MM.1S (cell line): Measurements from ENCODE around the gene CRTC2.

Experiments used
- EZH2 ChIP-seq: fragments of 300-600 bp; sonication (generic); optimal IDR thresholded peaks from 2 replicates; pipeline ENCODE3; 2017; ENCODE audit warnings: low read depth, mild to moderate bottlenecking, antibody characterized with exemption, low read length, mixed read lengths
- TF ChIP-seq, protein P1 (sequence below): fragments of 300-600 bp; sonication (generic); IDR thresholded peaks from 2 replicates; pipeline ENCODE4 v1.5.1; 2016; ENCODE audit warnings: antibody characterized with exemption, low read length, mixed read lengths

DNA sequence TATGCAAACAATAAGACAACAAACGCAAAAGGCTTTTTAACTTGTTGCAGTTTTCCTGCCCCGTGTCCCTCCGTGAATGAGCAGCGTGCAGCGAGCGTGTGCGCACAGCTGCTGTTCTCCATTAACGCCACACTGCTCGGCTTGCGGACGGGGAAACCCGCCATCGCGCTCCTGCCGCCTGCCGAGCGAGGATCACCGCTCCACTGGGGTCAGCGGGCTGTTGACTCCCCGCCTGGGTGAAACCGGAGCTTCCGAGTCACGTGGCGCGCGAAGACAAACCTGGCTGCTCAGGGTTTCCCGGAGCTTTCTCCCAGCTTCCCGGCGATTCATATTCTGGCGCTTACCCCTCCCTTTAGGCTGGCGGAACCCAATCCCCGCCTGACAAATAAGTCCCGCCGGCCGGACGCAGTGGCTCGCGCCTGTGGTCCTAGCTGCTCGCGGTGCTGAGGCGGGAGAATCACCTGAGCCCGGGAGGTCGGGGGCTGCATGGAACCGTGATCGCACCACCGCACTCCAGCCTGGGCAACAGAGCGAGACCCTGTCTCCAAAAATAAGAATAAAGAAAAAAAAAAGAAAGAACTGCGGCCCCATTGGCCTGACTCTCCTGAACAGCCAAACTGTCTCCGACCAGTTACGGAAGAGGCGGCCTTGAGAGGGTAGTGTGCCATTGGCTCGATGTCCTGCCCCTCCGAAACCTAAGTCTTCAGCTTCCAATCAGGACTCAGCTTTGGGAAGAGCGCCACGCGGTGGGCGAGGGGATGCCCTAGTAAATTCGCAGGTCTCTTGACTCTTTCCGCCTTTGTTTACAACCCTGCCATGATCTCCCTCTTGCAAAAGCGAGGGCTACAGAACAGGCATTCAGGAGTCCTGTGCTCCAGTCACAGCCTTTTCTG, 8.9 kb upstream of the CRTC2 start, which contains the start of gene CREB3L4:
- TF ChIP-seq EZH2, result no peak
- TF ChIP-seq, protein P1, sequence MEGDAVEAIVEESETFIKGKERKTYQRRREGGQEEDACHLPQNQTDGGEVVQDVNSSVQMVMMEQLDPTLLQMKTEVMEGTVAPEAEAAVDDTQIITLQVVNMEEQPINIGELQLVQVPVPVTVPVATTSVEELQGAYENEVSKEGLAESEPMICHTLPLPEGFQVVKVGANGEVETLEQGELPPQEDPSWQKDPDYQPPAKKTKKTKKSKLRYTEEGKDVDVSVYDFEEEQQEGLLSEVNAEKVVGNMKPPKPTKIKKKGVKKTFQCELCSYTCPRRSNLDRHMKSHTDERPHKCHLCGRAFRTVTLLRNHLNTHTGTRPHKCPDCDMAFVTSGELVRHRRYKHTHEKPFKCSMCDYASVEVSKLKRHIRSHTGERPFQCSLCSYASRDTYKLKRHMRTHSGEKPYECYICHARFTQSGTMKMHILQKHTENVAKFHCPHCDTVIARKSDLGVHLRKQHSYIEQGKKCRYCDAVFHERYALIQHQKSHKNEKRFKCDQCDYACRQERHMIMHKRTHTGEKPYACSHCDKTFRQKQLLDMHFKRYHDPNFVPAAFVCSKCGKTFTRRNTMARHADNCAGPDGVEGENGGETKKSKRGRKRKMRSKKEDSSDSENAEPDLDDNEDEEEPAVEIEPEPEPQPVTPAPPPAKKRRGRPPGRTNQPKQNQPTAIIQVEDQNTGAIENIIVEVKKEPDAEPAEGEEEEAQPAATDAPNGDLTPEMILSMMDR, result peak; percentile 61
